NCI-H82 treated with DMSO at 0.1 percent for 48 hours (cell line): ENCODE measurements around the gene COX20.
"Not testable (repeated sequence)": the region's sequence is repeated elsewhere in the genome, so short reads cannot be mapped to it uniquely, and the experiment has no call there.

Source experiments
- DNase-seq: peaks from one replicate; lab custom pipeline; 2025; ENCODE audit not compliant: unreplicated experiment; lab: John Stamatoyannopoulos, UW

Gene COX20

GRCh38 chr1:244821134-244821533 is 14.3 kb upstream of the COX20 start:
- no peak for DNase-seq

DNA sequence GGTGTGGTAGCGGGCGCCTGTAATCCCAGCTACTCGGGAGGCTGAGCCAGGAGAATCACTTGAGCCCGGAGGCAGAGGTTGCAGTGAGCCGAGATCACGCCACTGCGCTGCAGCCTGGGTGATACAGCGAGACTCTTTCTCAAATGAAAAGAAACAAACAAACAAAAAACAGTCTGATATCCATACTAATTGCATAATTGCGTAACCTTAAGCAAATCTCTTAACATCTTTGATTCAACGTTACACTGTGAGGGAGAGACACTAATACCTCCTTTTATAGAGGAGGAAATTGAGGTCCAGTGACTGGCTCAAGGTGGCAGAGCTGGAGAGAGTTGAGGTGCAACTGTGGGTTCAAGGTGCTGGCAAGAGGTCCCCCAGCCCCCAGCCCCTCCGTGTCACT is 12.6 kb upstream of the COX20 start:
- DNase-seq: no peak

- DNase-seq: no peak
Measured at GRCh38 chr1:244826712-244827111, 8.7 kb upstream of the COX20 start.

DNA sequence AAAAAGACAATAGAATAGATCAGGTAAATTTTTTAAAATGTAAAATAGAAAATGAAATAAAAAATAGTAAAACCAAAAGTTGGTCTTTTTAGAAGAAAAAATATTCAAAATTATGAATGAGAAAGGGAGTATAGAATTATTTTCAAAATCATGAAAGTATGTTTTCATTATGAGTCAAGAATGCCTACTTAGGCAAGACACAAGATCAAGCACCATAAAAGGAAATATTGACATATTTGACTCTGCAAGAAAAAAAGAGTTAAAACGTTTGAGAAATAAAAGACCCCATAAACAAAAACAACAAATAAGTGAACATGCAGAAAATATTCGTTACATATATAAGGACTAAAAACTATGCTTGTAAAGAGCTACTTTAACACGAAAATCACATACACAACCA is 4.8 kb upstream of the COX20 start:
- no peak for DNase-seq

DNA sequence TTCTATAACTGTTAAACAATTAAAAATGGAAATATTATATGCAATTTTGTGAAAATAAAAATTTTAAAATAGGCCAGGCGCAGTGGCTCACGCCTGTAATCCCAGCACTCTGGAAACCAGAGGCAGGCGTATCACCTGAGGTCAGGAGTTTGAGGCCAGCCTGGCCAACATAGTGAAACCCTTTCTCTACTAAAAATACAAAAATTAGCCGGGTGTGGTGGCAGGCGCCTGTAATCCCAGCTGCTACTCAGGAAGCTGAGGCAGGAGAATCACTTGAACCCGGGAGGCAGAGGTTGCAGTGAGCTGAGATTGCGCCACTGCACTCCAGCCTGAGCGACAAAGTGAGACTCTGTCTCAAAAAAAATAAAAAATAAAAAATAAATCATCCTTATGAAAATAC is 2.2 kb upstream of the COX20 start:
- DNase-seq: not testable (repeated sequence)

- no peak for DNase-seq
Measured at GRCh38 chr1:244833734-244834542, 1.5 kb upstream of the COX20 start.

DNA sequence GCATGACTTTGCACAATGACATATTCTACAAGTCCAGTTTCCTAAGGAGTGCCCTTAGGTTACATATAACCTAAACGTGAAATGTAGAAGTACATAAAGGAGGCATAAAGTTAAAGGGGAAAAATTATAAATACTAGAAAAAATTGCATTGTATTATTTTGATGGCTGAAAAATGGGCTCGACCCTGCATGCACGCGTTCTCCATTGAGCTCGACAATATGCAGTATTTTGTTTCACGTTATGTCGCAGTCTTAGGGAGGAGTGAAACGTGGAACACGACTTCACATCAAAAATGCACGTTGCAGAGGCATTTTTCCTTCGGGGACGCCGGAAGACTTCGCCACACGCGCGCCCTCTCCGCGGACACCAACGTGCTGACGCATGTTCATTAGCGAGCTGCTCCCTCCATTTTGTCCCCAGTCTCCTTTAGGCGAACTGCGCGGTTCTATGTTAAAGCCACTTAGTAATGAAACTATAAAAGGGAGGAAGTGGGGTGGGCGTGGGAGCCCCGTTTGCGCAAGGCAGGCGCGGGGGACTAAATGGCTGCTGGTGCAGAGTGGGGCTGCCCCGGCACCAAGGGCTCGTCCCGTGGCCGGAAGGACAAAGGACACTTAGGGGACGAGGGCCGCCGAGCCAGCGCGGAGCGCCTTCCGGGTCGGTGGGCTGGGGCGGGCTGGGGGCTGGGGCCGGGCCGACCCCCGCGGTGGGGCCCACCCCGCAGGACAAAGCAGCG is 749 bp upstream of the COX20 start:
- peak; percentile 81 for DNase-seq

DNA sequence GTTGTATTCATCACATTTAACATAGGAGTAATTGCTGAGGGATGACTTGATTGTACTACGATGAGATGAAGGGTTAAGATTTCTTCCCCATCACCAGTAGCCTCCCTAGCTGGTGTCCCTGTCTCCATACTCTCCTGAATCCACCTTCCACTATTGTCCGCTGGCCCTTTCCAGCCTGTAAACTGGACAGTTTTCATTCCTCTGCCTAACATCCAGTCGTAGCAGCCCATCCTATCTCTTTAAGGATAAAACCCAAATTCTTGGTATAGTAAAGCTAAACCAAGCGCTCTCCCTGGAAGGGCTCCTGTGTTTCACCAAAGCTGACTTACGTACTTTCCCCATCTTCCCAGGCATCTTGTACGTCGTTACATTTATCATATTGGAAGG is 670 bp downstream of the COX20 start:
- DNase-seq: peak; percentile 75

GRCh38 chr1:244836584-244836983 is 1.1 kb downstream of the COX20 start:
- no peak for DNase-seq

- DNase-seq: peak; percentile 52
Measured at GRCh38 chr1:244837597-244838258, 2.3 kb downstream of the COX20 start.

- no peak for DNase-seq
Measured at GRCh38 chr1:244839656-244840055, 4.2 kb downstream of the COX20 start.

- no peak for DNase-seq
Measured at GRCh38 chr1:244840219-244840794, 4.8 kb downstream of the COX20 start.

GRCh38 chr1:244841273-244841927 is 5.9 kb downstream of the COX20 start:
- no peak for DNase-seq

DNA sequence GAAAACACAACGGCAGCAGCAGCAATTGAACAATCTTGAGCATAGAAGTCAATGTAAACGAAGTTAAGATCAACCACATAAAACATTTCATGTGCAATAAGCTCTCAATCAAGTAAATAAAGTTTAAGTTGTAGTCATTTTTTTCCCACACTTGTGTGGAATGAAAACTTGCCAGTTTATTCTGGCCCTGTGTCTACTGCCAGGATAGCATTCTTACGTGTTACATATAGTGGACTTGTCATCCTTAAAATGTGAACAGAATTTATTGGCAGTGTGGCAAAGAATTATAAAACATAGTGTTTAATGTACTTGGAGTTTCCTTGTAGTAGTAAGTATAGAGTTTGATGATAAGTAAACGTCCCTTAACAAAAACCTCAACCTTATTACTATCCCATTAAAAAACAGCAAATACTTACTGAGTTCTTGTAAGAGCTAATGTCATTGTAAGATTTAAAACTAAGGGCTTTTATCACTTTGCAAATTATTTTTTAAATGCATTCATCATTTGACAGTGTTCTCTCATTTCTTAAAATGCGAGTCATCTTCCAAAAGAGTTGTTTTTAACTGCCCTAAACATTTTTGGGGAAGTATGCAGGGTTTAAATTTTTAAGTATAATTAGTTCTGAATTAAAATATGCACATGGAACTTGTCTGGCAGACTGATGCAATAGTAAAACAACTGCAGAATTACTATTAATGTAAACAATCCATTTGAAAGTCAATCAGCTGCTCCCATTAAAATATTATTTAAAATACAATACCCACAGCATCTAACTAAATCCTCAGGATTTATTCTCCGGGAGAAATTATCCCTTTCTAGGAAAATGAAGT is 7.9 kb downstream of the COX20 start:
- DNase-seq: no peak

- DNase-seq: no peak
Measured at GRCh38 chr1:244844155-244845121, 9.0 kb downstream of the COX20 start.

GRCh38 chr1:244846653-244847052 is 11.2 kb downstream of the COX20 start:
- no peak for DNase-seq

GRCh38 chr1:244849189-244849866 is 13.9 kb downstream of the COX20 start:
- DNase-seq: no peak

DNA sequence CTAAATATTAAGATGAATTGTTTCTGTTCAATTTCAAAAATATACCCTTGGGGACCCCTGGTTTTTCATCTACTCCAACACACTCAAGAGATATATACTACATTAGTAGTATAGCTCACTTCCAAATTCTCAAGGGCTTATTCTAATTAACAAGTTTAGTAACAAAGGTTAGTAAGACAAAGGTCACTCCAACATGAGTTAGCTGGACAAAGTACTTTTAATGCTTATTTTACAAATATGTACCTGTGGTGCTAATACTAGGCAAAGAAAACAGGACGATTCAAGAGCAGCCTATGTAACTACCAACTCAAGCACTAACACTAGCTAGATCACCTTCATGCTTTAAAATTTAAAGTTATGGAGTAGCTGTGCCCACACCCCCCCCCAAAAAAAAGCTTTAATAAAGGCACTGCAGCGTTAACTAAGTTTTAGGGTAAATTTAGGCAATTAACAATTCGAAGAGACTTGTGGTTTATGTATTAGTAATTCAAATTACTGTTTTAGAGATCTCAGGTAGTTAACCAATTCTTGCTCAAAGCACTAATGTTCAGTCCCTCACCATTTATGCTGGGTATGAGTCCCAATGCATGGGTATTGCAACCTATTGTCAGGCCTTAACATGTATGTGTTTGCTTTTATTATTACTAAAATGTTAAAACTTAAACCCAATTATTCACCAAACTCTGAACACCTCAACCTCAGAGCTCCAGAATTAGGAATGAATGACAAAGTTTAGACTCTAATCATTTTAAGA is 14.8 kb downstream of the COX20 start:
- DNase-seq: no peak
